A673 (cell line): ENCODE measurements around the gene HTATSF1. TPM values are rescaled to one million over a fixed set of nuclear protein-coding genes. Genes with fewer than 3 reads are reported as not detected.

ENCODE experiments used
- BruUV-seq: library from RNA; stranded (reverse); fragments of 400-500 nt; replicated peaks from 2 replicates; lab custom pipeline; 2021; lab: Mats Ljungman, UMichigan
- CTCF ChIA-PET: fragments of 300-600 bp; sonication (Branson Sonifier 250); formaldehyde crosslinking; loops from one replicate; lab custom pipeline; 2022; ENCODE audit warnings: antibody characterized with exemption; lab: Charles Lee
- POLR2A ChIA-PET: fragments of 300-600 bp; sonication (Branson Sonifier 250); formaldehyde crosslinking; loops from one replicate; lab custom pipeline; 2022; ENCODE audit warnings: antibody characterized with exemption; ENCODE audit not compliant: low non-redundant PET; lab: Charles Lee
- DNase-seq: peaks from one replicate; pipeline ENCODE4 v3.0.0-alpha.2; 2015; ENCODE audit warnings: low spot score
- H3K27ac ChIP-seq: fragments of 200-600 bp; sonication (generic); 2 replicates; pipeline ENCODE4 v1.5.1; 2016; ENCODE audit warnings: mixed run types, low read depth, mild to moderate bottlenecking, mixed read lengths, antibody characterized with exemption, low read length; ENCODE audit not compliant: poor library complexity, severe bottlenecking
- H3K27me3 ChIP-seq: fragments of 200-600 bp; sonication (generic); replicated peaks from 2 replicates; pipeline ENCODE4 v1.6.1; 2017; ENCODE audit warnings: mixed run types, low read depth, mild to moderate bottlenecking, mixed read lengths, antibody characterized with exemption, low read length; ENCODE audit not compliant: insufficient read depth, poor library complexity
- H3K36me3 ChIP-seq: fragments of 200-600 bp; sonication (generic); 2 replicates; pipeline ENCODE4 v1.6.1; 2016; ENCODE audit warnings: mixed run types, mild to moderate bottlenecking, mixed read lengths, antibody characterized with exemption, low read length; ENCODE audit not compliant: insufficient read depth, poor library complexity, severe bottlenecking
- H3K4me1 ChIP-seq: fragments of 200-600 bp; sonication (generic); 2 replicates; pipeline ENCODE4 v1.6.1; 2017; ENCODE audit warnings: mixed run types, mild to moderate bottlenecking, mixed read lengths, antibody characterized with exemption, low read length; ENCODE audit not compliant: insufficient read depth, poor library complexity, severe bottlenecking
- H3K4me3 ChIP-seq: fragments of 200-600 bp; sonication (generic); 2 replicates; pipeline ENCODE4 v1.5.1; 2016; ENCODE audit warnings: low read depth, mixed run types, mild to moderate bottlenecking, mixed read lengths, low read length; ENCODE audit not compliant: poor library complexity, severe bottlenecking
- H3K9me3 ChIP-seq: fragments of 200-600 bp; sonication (generic); 2 replicates; pipeline ENCODE4 v1.6.1; 2016; ENCODE audit warnings: mixed run types, low read depth, mild to moderate bottlenecking, mixed read lengths, antibody characterized with exemption, low read length; ENCODE audit not compliant: poor library complexity, severe bottlenecking
- CTCF ChIP-seq: fragments of 300-800, 200-600 bp; sonication (generic); conservative IDR thresholded peaks from 2 replicates; pipeline ENCODE4 v1.5.1; 2017; ENCODE audit warnings: low read depth, mild to moderate bottlenecking, antibody characterized with exemption, low read length, moderate library complexity, mixed read lengths
- EZH2 ChIP-seq: fragments of 200-600 bp; sonication (generic); IDR thresholded peaks from 2 replicates; pipeline ENCODE4 v1.6.1; 2017; ENCODE audit warnings: borderline replicate concordance, low read depth, mild to moderate bottlenecking, mixed read lengths, antibody characterized with exemption, low read length; ENCODE audit not compliant: poor library complexity, severe bottlenecking
- intact Hi-C: fragments of 100-400 bp; cut with micrococcal nuclease; formaldehyde crosslinking; loops from one replicate; pipeline ENCODE4 v1.10.0; 2022; ENCODE audit not compliant: unreplicated experiment
- total RNA-seq: library from RNA; stranded (reverse); gene quantifications from 2 replicates; pipeline ENCODE4 v1.2.3, GENCODE V29; 2021

The HTATSF1 gene
- total RNA-seq, 1 experiment from 2014 or later: 79.3 TPM

GRCh38 chrX:136450050-136450830, 47.2 kb upstream of the HTATSF1 start:
- no peaks in the 10 kb centered on the region for H3K36me3 ChIP-seq
- DNase-seq: no peak
- H3K27ac ChIP-seq: no peak overlapping the region
- intact Hi-C loops: no loop called here
- no TSS peak for BruUV-seq
- no peak for TF ChIP-seq EZH2
- no peak for TF ChIP-seq CTCF
- H3K9me3 ChIP-seq: no peaks in the 10 kb centered on the region
- H3K4me3 ChIP-seq: no peak overlapping the region
- POLR2A ChIA-PET: no interaction called here
- H3K27me3 ChIP-seq: no peaks in the 10 kb centered on the region
- no peaks in the 10 kb centered on the region for H3K4me1 ChIP-seq
- CTCF ChIA-PET: no interaction called here

DNA sequence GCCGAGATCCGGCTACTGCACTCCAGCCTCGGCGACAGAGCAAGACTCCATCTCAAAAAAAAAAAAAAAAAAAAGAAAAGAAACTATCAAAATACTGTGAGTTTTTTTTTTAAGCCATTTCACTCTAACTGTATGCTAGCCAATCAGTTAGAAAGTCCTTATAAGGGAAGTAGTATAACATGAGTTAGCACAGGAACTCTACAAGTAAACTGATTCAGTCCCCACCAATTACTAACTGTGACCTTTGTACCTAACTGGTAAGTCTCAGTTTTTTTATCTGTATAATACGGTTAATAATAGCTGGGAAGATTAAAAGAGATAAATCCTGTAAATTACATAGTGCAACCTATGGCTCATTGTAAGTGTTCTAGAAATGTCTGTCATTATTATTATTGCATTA, 44.8 kb upstream of the HTATSF1 start:
- Histone ChIP-seq H3K4me1 (no peaks in the 10 kb centered on the region), H3K4me3 (no peak overlapping the region), H3K27ac (no peak overlapping the region), H3K9me3 (no peaks in the 10 kb centered on the region), H3K27me3 (no peaks in the 10 kb centered on the region), H3K36me3 (no peaks in the 10 kb centered on the region)
- no TSS peak for BruUV-seq
- ChIA-PET CTCF (no interaction called here), POLR2A (no interaction called here)
- intact Hi-C loops: no loop called here
- no peak for TF ChIP-seq CTCF
- no peak for DNase-seq

DNA sequence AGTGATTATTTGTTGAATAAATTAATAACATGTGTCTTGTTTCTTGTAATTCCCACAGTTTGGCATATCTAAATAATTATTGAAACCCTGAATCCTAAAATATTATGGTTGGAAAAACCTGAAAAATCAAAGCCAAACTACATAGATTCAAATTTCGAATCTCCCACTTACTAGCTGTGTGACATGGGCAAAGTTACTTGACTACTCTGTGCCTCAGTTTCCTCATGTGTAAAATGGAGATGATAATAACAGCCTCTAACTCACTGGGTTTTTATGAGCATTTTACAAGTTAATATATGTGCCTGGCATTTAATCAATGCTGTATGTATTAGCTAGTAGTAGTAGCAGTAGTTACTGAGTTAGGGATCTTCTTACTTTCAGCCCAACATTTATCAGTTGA, 44.3 kb upstream of the HTATSF1 start:
- BruUV-seq: no TSS peak
- no peaks in the 10 kb centered on the region for H3K9me3 ChIP-seq
- no peak for TF ChIP-seq EZH2
- no peak for TF ChIP-seq CTCF
- H3K4me1 ChIP-seq: no peaks in the 10 kb centered on the region
- DNase-seq: no peak
- H3K4me3 ChIP-seq: no peak overlapping the region
- H3K27ac ChIP-seq: no peak overlapping the region
- ChIA-PET POLR2A (no interaction called here), CTCF (no interaction called here)
- no peaks in the 10 kb centered on the region for H3K27me3 ChIP-seq
- intact Hi-C loops: no loop called here
- H3K36me3 ChIP-seq: no peaks in the 10 kb centered on the region
